Fibroblast of skin of back (primary cell): ENCODE measurements around the gene RBFOX2.

ENCODE experiments used
- DNase-seq: peaks from one replicate; pipeline ENCODE4 v3.0.0-alpha.2; 2013

RBFOX2 gene

GRCh38 chr22:35893698-35894097 lies 134.9 kb downstream of the RBFOX2 start:
- no peak for DNase-seq

DNA sequence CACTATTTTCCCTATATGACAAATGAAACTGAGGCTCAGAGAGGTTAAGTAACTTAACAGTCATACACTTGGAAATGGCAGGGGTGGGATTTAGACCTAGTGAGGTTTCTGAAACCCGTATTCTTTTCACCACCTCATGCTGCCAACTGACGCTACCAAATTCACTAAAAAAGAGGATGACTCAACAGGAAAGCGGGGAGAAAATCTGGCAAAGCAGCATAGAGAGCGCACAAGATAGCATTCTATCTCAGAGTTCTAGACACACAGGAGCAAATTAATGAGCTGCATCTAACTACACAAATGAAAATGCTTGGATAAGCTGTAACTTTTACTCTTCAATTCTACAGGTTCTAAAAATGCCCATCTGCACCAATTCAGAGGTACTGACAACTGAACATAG lies 136.4 kb downstream of the RBFOX2 start:
- peak; percentile 55 for DNase-seq

DNA sequence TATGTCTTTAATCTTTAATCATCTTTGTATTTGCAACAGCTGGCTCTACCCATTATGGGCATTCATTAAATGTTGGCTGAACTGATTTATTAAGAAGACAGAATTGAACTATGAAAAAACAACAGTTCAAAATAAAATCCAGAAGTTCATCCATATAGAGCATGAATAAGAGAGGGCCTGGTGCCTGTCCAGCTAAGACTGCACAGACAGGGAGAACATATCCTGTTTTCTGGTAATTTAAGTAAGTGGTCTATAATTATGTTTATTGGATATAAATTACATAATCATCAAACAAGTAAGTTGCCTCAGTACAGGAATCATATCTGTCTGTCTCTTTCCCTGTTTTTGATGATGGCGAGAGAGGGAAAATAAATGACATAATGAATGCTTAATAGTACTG lies 137.2 kb downstream of the RBFOX2 start:
- no peak for DNase-seq

- no peak for DNase-seq
Measured at GRCh38 chr22:35889071-35889470, 139.6 kb downstream of the RBFOX2 start.

GRCh38 chr22:35888181-35888870 lies 140.3 kb downstream of the RBFOX2 start:
- DNase-seq, result no peak

DNA sequence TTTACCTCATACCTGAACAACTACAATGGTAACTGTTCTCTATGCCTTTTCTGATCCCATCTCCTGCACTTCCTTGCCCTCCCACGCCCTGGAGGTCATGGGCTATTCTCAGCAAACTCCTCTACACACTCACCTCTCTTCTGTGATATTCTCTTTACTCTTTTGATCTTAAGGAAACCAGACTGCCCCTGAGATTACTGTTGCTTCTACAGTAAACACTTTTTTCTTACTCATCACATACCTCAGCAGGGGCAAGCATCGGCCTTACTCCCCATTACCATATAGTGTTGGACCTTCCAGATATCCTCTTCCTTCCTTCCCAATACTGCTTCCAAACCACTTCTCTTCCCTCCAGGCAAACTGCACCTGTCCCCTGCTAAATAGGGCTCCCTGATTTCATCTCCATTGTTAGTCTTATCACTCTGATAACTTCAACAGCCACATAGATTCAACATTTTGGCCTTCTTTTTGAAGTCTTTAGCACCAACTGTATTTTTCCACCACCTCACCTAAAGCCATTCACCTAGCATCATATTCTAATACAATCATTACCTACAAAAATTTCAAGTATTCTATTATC lies 141.2 kb downstream of the RBFOX2 start:
- no peak for DNase-seq

GRCh38 chr22:35886309-35886708 lies 142.3 kb downstream of the RBFOX2 start:
- peak; percentile 20 for DNase-seq

DNA sequence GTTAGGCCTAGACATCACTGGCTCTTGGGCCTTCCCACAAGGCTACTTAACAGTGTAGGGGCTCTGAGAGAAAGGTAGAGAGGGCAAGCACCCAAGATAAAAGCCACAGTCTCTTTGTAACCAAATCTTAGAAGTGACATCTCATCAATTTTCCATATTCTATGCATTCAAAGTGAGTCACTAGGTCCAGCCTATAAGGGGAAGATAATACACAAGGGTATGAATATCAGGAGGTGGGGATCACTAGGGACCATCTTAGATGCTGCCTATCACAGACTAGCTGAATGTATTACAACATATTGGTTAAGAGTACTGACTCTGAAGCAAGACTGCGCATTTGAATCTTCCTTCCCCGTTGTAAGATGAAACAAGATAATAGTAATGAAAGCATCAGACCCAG lies 144.1 kb downstream of the RBFOX2 start:
- no peak for DNase-seq

- DNase-seq, result peak; percentile 46
Measured at GRCh38 chr22:35883031-35883620, 145.5 kb downstream of the RBFOX2 start.

- no peak for DNase-seq
Measured at GRCh38 chr22:35882211-35883030, 146.2 kb downstream of the RBFOX2 start.

DNA sequence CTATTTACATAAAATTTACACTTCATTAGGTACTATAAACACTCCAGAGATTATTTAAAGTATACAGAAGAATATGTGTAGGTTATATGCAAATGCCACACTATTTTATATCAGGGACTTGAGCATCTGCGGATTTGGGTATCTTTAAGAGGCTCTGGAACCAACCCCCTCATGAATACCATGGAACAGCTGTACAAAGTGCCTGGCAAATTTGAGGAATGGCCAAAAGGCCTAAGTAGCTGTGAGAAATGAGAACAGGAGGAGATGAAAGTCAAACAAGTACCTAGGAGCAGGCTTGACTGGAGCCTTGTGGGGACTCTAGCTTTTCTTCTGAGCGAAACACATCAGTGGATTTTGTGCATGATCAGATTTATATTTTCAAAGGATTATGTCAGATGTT lies 149.3 kb downstream of the RBFOX2 start:
- DNase-seq, result no peak

DNA sequence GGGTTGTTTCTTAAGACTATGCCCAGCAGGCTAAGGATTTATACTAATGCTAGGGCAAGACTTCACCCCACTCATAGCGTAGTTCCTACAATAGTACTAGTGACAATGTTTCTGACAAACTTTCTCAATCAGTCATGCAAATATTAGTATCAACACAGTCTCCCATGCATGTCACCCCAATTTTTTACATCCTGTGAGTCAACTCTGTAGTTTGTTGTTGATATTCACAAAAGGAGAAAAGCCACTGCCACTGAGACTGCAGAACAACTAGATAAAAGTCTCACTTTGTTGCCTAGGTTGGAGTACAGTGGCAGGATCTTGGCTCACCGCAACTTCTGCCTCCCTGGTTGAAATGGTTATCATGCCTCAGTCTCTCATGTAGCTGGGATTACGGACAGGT lies 155.2 kb downstream of the RBFOX2 start:
- DNase-seq, result no peak

DNA sequence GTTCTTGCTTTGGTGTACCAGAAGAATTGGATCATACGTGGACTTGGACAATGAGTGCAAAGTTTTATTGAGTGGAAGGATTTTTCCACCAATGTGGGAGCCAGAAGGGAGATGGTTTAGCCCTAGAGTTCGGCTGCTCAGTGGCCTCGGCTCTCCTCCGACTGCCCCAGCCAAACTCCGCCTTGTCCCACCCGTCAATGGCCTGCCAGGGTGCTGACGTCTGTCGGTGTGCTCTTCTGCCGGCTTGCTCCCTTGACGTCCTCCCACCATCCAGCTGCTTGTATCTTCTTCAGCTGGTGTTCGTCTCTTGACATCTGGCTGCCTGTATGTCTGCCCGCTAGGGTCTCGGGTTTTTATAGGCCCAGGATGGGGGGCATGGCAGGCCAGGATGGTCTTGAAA lies 156.2 kb downstream of the RBFOX2 start:
- no peak for DNase-seq

DNA sequence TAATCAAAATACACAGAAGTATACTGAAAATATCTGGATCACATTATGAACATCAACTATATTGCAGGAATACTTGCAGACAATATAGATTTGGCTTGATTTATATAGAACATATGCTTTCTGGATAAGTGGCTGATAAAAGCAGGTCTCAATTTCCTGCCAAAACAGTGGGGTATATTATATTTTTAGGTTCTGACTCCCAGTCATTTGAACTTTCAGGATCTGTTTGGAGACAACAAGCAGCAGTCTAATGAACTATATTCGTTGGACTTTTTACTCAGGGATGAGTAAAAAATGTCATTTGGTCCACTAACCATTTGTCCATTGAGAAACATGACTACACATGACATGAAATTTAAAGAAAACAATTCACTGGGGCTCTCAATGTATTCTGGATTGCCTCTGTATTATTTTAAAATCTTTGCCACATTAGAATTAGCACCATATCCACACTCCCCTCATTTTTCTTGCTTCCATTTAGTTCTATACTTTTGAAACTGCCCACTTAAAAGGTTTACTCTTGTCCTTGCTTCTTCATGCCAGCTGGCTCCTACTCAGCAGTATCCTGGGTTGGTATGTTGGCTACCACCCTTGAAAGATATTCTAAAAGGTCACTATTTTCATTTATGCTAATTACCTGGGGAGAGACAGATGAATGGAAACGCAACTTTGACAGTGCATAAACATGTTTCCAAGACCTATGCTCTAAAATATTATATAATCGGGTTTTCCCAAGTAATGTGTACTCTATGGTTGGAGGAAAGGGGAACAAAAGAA lies 157.9 kb downstream of the RBFOX2 start:
- no peak for DNase-seq

GRCh38 chr22:35868938-35869337 lies 159.7 kb downstream of the RBFOX2 start:
- DNase-seq, result peak; percentile 79

- no peak for DNase-seq
Measured at GRCh38 chr22:35866651-35867050, 162.0 kb downstream of the RBFOX2 start.

- no peak for DNase-seq
Measured at GRCh38 chr22:35864545-35865165, 164.0 kb downstream of the RBFOX2 start.

DNA sequence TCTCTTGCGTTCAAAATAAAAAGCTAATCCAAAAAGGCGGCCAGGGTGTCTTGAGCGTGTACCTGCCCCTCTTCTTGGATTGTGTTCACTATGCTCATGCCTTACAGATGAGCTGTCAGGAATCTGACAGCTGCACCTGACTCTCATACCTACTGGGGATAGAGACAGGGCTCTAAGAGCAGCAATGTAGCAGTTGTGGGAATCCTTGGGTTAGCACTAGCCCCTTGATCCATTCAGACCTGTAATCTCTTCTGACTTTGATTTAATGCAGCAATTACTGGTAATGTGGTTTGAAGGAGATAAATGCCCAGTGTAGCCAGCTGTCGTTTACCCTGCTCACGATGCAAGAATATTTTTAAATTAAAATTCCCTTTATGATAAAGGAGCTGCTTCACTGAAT lies 165.2 kb downstream of the RBFOX2 start:
- no peak for DNase-seq

GRCh38 chr22:35862697-35863096 lies 165.9 kb downstream of the RBFOX2 start:
- no peak for DNase-seq

DNA sequence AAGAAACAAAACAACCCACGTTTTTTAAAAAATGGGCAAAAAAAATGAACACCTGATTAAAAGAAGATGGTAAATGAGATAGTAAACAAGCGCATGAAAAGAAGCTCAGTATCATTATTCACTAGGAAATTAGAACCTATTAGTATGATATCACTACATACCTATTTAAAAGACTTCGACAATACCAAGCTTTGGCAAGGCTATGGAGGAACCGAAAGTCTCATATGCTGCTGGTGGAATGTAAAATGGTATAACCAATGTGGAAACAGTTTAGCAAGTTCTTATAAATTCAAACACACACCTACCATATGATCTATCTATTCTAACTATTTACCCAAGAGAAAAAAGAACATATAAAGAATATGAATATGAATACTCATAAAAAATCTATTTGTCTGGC lies 167.2 kb downstream of the RBFOX2 start:
- no peak for DNase-seq

GRCh38 chr22:35860837-35861236 lies 167.8 kb downstream of the RBFOX2 start:
- DNase-seq, result no peak

- DNase-seq, result no peak
Measured at GRCh38 chr22:35860087-35860733, 168.4 kb downstream of the RBFOX2 start.
